ENCODE measurements around the gene JARID2. TPM values are rescaled to one million over a fixed set of nuclear protein-coding genes. Genes with fewer than 3 reads are reported as not detected.

Gene JARID2
- total RNA-seq, 2 donors from 2014 or later = 3.6 to 4.6 TPM

GRCh38 chr6:15368873-15369272 is 123.0 kb downstream of the JARID2 start:
- Histone ChIP-seq H3K9me3 (no peaks in the 10 kb centered on the region), H3K36me3 (replicated peaks in 1 of 2; ENCODE audit: insufficient read depth in 1 of 2, low read depth in 2 of 2) (no peaks in the 10 kb centered on the region), H3K4me1 (peaks cover 36% of the 10 kb centered on the region), H3K27me3 (no peaks in the 10 kb centered on the region), H3K4me3 (no peak overlapping the region), H3K27ac (no peak overlapping the region)
- 82 to 96% methylated on average over 5 of the region's 5 CpGs for WGBS, 2 donors
- no peak for DNase-seq
- intact Hi-C loops (cut with DNase I) = no loop called here
- no peak for TF ChIP-seq POLR2A (IDR thresholded peaks at IDR 0.05)
- TF ChIP-seq, protein P1, sequence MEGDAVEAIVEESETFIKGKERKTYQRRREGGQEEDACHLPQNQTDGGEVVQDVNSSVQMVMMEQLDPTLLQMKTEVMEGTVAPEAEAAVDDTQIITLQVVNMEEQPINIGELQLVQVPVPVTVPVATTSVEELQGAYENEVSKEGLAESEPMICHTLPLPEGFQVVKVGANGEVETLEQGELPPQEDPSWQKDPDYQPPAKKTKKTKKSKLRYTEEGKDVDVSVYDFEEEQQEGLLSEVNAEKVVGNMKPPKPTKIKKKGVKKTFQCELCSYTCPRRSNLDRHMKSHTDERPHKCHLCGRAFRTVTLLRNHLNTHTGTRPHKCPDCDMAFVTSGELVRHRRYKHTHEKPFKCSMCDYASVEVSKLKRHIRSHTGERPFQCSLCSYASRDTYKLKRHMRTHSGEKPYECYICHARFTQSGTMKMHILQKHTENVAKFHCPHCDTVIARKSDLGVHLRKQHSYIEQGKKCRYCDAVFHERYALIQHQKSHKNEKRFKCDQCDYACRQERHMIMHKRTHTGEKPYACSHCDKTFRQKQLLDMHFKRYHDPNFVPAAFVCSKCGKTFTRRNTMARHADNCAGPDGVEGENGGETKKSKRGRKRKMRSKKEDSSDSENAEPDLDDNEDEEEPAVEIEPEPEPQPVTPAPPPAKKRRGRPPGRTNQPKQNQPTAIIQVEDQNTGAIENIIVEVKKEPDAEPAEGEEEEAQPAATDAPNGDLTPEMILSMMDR (IDR thresholded peaks at IDR 0.05) = no peak
- ATAC-seq = no peak

DNA sequence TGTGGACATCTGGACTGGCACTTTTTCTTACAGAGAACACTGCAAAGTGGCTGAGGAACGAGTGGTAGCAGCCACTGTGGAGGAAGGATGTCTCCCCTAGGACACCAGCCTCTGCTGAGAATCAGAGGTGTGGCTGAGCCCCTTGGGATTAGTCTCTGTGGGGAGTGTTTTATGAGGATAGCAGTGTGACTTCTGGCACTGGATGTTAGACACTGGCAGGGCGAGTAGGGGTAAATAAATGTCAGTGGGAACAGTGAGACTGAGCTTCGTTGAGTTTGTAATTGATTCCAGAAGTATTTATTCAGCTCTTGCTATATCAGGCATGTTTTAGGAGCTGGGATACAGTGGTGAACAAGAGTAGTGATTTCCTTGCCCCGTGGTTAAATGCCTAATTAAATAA is 124.0 kb downstream of the JARID2 start:
- no peaks in the 10 kb centered on the region for H3K9me3 ChIP-seq
- H3K4me3 ChIP-seq = no peak overlapping the region
- H3K36me3 ChIP-seq (replicated peaks in 1 of 2; ENCODE audit: insufficient read depth in 1 of 2, low read depth in 2 of 2) = no peaks in the 10 kb centered on the region
- DNase-seq (no peak), ATAC-seq (no peak)
- peaks cover 27% of the 10 kb centered on the region for H3K4me1 ChIP-seq
- no peaks in the 10 kb centered on the region for H3K27me3 ChIP-seq
- no peak for TF ChIP-seq POLR2A (IDR thresholded peaks at IDR 0.05)
- TF ChIP-seq, protein P1 (IDR thresholded peaks at IDR 0.05) = no peak
- 37 to 41% methylated on average over 4 of the region's 4 CpGs for WGBS, 2 donors
- intact Hi-C loops (cut with DNase I) = no loop called here
- no peak overlapping the region for H3K27ac ChIP-seq

GRCh38 chr6:15370733-15371671 is 125.1 kb downstream of the JARID2 start:
- Histone ChIP-seq H3K27me3 (no peaks in the 10 kb centered on the region), H3K36me3 (replicated peaks in 1 of 2; ENCODE audit: insufficient read depth in 1 of 2, low read depth in 2 of 2) (no peaks in the 10 kb centered on the region), H3K4me3 (no peak overlapping the region), H3K9me3 (no peaks in the 10 kb centered on the region), H3K27ac (no peak overlapping the region), H3K4me1 (peaks cover 17% of the 10 kb centered on the region)
- TF ChIP-seq, protein P1 (IDR thresholded peaks at IDR 0.05) = no peak
- TF ChIP-seq POLR2A (IDR thresholded peaks at IDR 0.05) = no peak
- ATAC-seq (no peak), DNase-seq (no peak)
- intact Hi-C loops (cut with DNase I) = no loop called here
- 84 to 87% methylated on average over 4 of the region's 4 CpGs for WGBS, 2 donors

GRCh38 chr6:15372932-15373331 is 127.1 kb downstream of the JARID2 start:
- Histone ChIP-seq H3K36me3 (replicated peaks in 1 of 2; ENCODE audit: insufficient read depth in 1 of 2, low read depth in 2 of 2) (no peaks in the 10 kb centered on the region), H3K4me3 (no peak overlapping the region), H3K9me3 (no peaks in the 10 kb centered on the region), H3K27me3 (no peaks in the 10 kb centered on the region), H3K27ac (no peak overlapping the region), H3K4me1 (no peaks in the 10 kb centered on the region)
- 98 to 100% methylated on average over 2 of the region's 2 CpGs for WGBS, 2 donors
- no peak for TF ChIP-seq POLR2A (IDR thresholded peaks at IDR 0.05)
- TF ChIP-seq, protein P1 (IDR thresholded peaks at IDR 0.05) = no peak
- DNase-seq (no peak), ATAC-seq (no peak)
- intact Hi-C loops (cut with DNase I) = no loop called here
